T-helper 1 cell treated with Interleukin-12 subunit alpha and Interleukin-12 subunit beta and Interleukin-4 antibody, amounts not matched to agents 30 ng/mL and 1 ng/mL, for 36 hours (primary cell): ENCODE measurements around the gene ZNF549. TPM values are rescaled to one million over a fixed set of nuclear protein-coding genes. Genes with fewer than 3 reads are reported as not detected.

ENCODE experiments used
- intact Hi-C: fragments of 100-400 bp; cut with micrococcal nuclease; formaldehyde crosslinking; loops from one replicate; pipeline ENCODE4 v1.15.1; 2024
- total RNA-seq: library from RNA; stranded (reverse); gene quantifications from 2 replicates; pipeline ENCODE4 v1.2.3, GENCODE V29; 2022

The ZNF549 gene
- total RNA-seq, 1 donor from 2014 or later: 6.1 TPM

GRCh38 chr19:57566396-57567265 is 39.5 kb downstream of the ZNF549 start:
- intact Hi-C loops: no loop called here

- intact Hi-C loops: no loop called here
These were observed 43.6 kb downstream of the ZNF549 start for GRCh38 chr19:57570707-57571106.

- intact Hi-C loops: no loop called here
These were observed 45.3 kb downstream of the ZNF549 start for GRCh38 chr19:57572415-57572947.

- intact Hi-C loops: loop anchor here (5.0 kb wide), 2 partner anchors 426 to 1174 kb away; partner anchors contain the start of genes ZNF583 and ZNF606
These were observed 49.5 kb downstream of the ZNF549 start for GRCh38 chr19:57576661-57577060.

GRCh38 chr19:57578487-57579205 is 51.5 kb downstream of the ZNF549 start, which contains the start of gene ZNF416:
Gene ZNF416 (minus strand): TSS chr19:57578911. CDS start chr19:57578704, 207 bp downstream.
- intact Hi-C loops: loop anchor here (1.0 to 5.0 kb wide), 25 partner anchors 19 to 1176 kb away; partner anchors contain the start of genes TRAPPC2B, ZNF134, ZNF17 and ZNF211

GRCh38 chr19:57583104-57583520 is 56.0 kb downstream of the ZNF549 start:
- intact Hi-C loops: loop anchor here (1.0 to 5.0 kb wide), 2 partner anchors 144 to 695 kb away; partner anchors contain the start of genes ZNF671 and ZNF8

- intact Hi-C loops: loop anchor here (1.0 to 5.0 kb wide), 8 partner anchors 16 to 1016 kb away; partner anchors contain the start of genes ZNF134, ZNF17, ZNF470 and ZNF530
These were observed 56.6 kb downstream of the ZNF549 start, which contains the start of gene ZIK1 for GRCh38 chr19:57583521-57584416. Gene ZIK1 (plus strand): TSS chr19:57584145. CDS start chr19:57584357, 212 bp downstream.

- intact Hi-C loops: no loop called here
These were observed 60.4 kb downstream of the ZNF549 start for GRCh38 chr19:57587529-57587928.

GRCh38 chr19:57599377-57599760 is 72.2 kb downstream of the ZNF549 start:
- intact Hi-C loops: loop anchor here (1.0 kb wide), 8 partner anchors 15 to 679 kb away; partner anchors contain the start of genes ZIK1, ZNF134, ZNF211 and ZNF419

- intact Hi-C loops: loop anchor here (1.0 kb wide), 8 partner anchors 14 to 678 kb away; partner anchors contain the start of genes ZIK1, ZNF134, ZNF211 and ZNF419
These were observed 72.7 kb downstream of the ZNF549 start, which contains the start of gene ZNF530 for GRCh38 chr19:57599761-57600383. Gene ZNF530 (plus strand): TSS chr19:57599885. CDS start chr19:57604346, 4,461 bp downstream.

GRCh38 chr19:57606931-57607330 is 79.8 kb downstream of the ZNF549 start:
- intact Hi-C loops: no loop called here

Other genes starting within 250 kb of the ZNF549 start
- 42.0 and 44.9 TPM in 2 replicates for gene ZNF460, start 246.9 kb upstream of the ZNF549 start, total RNA-seq
- 7.8 and 8.5 TPM in 2 replicates for gene ZNF543, start 206.9 kb upstream of the ZNF549 start, total RNA-seq
- gene ZNF304, start 176.1 kb upstream of the ZNF549 start, total RNA-seq: 8.5 and 9.7 TPM in 2 replicates
- 6.4 and 6.8 TPM in 2 replicates for gene TRAPPC2B, start 163.8 kb upstream of the ZNF549 start, total RNA-seq
- gene ZNF547, start 163.8 kb upstream of the ZNF549 start, total RNA-seq: 2.0 and 3.9 TPM in 2 replicates
- 23.7 and 24.5 TPM in 2 replicates for gene ZNF548, start 137.5 kb upstream of the ZNF549 start, total RNA-seq
- gene ZNF17, start 116.2 kb upstream of the ZNF549 start, total RNA-seq: 13.6 and 15.0 TPM in 2 replicates
- gene ZNF749, start 92.0 kb upstream of the ZNF549 start, total RNA-seq: 13.1 and 13.6 TPM in 2 replicates
- gene VN1R1, start 70.2 kb upstream of the ZNF549 start, total RNA-seq: 0.17 and 0.20 TPM in 2 replicates
- gene ZNF772, start 49.8 kb upstream of the ZNF549 start, total RNA-seq: 3.3 and 4.5 TPM in 2 replicates
- gene ZNF419, start 39.6 kb upstream of the ZNF549 start, total RNA-seq: 8.0 and 10.0 TPM in 2 replicates
- gene ZNF773, start 27.4 kb upstream of the ZNF549 start, total RNA-seq: 9.6 and 10.0 TPM in 2 replicates
- 7.7 and 9.3 TPM in 2 replicates for gene ZNF550, start 32.5 kb downstream of the ZNF549 start, total RNA-seq
- gene ZNF416, start 51.6 kb downstream of the ZNF549 start, total RNA-seq: 6.1 and 6.4 TPM in 2 replicates
- 5.5 and 7.0 TPM in 2 replicates for gene ZIK1, start 56.8 kb downstream of the ZNF549 start, total RNA-seq
- 6.6 and 6.8 TPM in 2 replicates for gene ZNF530, start 72.5 kb downstream of the ZNF549 start, total RNA-seq
- 13.9 and 18.5 TPM in 2 replicates for gene ZNF134, start 86.9 kb downstream of the ZNF549 start, total RNA-seq
- gene ZNF211, start 105.8 kb downstream of the ZNF549 start, total RNA-seq: 14.4 and 15.4 TPM in 2 replicates
- not detected in 2 replicates for gene ZSCAN4, start 141.6 kb downstream of the ZNF549 start, total RNA-seq
- gene ZNF551, start 154.6 kb downstream of the ZNF549 start, total RNA-seq: 10.0 and 12.8 TPM in 2 replicates
- 8.5 and 9.3 TPM in 2 replicates for gene ZNF154, start 181.8 kb downstream of the ZNF549 start, total RNA-seq
- 12.2 and 13.0 TPM in 2 replicates for gene ZNF671, start 200.3 kb downstream of the ZNF549 start, total RNA-seq
- gene ZNF776, start 219.5 kb downstream of the ZNF549 start, total RNA-seq: 15.4 and 16.4 TPM in 2 replicates
- gene ZNF586, start 242.3 kb downstream of the ZNF549 start, total RNA-seq: 18.4 and 18.5 TPM in 2 replicates